ENCODE measurements around the gene CRYBA4.

Gene CRYBA4

GRCh38 chr22:26658161-26658560, 36.4 kb downstream of the CRYBA4 start:
- DNase-seq (ENCODE audit: insufficient read length, low spot score) = no peak

GRCh38 chr22:26658671-26659478, 37.1 kb downstream of the CRYBA4 start:
- no peak for FAIRE-seq

More at GRCh38 chr22:26658161-26658560, 36.4 kb downstream of the CRYBA4 start:
- FAIRE-seq = no peak

DNA sequence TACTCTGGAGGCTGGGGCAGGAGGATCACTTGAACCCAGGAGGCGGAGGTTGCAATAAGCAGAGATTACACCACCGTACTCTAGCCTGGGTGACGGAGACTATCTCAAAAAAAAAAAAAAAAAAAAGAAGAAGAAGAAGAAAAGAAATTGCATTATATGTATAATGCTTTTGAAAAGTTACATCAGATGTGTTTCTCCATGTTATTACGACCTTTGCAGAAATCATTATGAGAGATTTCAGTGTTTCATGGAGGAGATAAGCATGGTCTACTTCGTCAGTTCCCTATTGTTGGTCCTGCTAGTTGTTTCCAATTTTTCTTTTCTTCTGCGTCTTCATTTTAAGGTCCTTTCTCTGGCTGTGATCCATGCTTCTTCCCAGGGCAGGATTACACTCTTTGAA, 38.6 kb downstream of the CRYBA4 start:
- DNase-seq (ENCODE audit: insufficient read length, low spot score) (no peak), FAIRE-seq (no peak)

More at GRCh38 chr22:26658671-26659478, 37.1 kb downstream of the CRYBA4 start:
- DNase-seq (ENCODE audit: insufficient read length, low spot score) = peak; percentile 84

DNA sequence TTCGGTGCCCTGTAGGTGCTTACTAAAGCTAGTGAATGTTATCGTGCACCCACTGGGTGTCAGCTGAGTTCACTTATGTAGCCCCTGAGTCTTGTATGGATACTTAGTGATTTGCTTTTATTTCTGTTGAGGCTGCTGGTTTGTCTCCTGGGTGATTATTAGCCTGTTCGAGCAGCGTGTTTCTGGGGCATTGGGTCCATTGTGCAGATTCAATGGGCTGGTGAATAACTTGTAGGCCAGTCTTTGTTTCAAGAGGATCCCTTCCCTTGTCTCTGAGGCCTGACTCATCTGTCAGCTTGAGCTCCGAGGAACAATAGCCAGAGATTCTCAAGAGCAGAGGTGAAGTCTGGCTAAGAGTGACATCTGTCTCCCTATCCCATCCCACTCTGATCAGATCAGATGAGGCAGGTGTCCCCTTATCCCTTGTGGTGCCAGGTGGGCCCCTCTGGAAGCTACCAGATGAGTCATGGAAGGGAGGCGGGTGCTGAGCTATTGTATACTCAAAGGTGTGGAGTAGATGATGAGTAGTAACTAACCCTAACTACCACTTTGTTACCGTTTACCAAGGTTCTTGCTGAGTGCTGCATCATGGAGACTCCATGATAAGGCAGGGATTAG, 39.3 kb downstream of the CRYBA4 start:
- no peak for FAIRE-seq
- no peak for DNase-seq (ENCODE audit: insufficient read length, low spot score)

- DNase-seq (ENCODE audit: insufficient read length, low spot score) = no peak
- no peak for FAIRE-seq
These were observed 40.4 kb downstream of the CRYBA4 start for GRCh38 chr22:26662160-26662559.

- no peak for DNase-seq (ENCODE audit: insufficient read length, low spot score)
- no peak for FAIRE-seq
These were observed 41.7 kb downstream of the CRYBA4 start for GRCh38 chr22:26663374-26663923.

GRCh38 chr22:26665813-26666231, 44.1 kb downstream of the CRYBA4 start:
- DNase-seq (ENCODE audit: insufficient read length, low spot score) (no peak), FAIRE-seq (no peak)

GRCh38 chr22:26667140-26667539, 45.4 kb downstream of the CRYBA4 start:
- FAIRE-seq (no peak), DNase-seq (ENCODE audit: insufficient read length, low spot score) (no peak)

GRCh38 chr22:26669060-26669481, 47.3 kb downstream of the CRYBA4 start:
- no peak for FAIRE-seq
- no peak for DNase-seq (ENCODE audit: insufficient read length, low spot score)

- DNase-seq (ENCODE audit: insufficient read length, low spot score) = no peak
- no peak for FAIRE-seq
These were observed 48.7 kb downstream of the CRYBA4 start for GRCh38 chr22:26670459-26670858.

- no peak for DNase-seq (ENCODE audit: insufficient read length, low spot score)
- FAIRE-seq = no peak
These were observed 49.7 kb downstream of the CRYBA4 start for GRCh38 chr22:26671317-26672059.

GRCh38 chr22:26672060-26672471, 50.3 kb downstream of the CRYBA4 start:
- FAIRE-seq (no peak), DNase-seq (ENCODE audit: insufficient read length, low spot score) (no peak)

DNA sequence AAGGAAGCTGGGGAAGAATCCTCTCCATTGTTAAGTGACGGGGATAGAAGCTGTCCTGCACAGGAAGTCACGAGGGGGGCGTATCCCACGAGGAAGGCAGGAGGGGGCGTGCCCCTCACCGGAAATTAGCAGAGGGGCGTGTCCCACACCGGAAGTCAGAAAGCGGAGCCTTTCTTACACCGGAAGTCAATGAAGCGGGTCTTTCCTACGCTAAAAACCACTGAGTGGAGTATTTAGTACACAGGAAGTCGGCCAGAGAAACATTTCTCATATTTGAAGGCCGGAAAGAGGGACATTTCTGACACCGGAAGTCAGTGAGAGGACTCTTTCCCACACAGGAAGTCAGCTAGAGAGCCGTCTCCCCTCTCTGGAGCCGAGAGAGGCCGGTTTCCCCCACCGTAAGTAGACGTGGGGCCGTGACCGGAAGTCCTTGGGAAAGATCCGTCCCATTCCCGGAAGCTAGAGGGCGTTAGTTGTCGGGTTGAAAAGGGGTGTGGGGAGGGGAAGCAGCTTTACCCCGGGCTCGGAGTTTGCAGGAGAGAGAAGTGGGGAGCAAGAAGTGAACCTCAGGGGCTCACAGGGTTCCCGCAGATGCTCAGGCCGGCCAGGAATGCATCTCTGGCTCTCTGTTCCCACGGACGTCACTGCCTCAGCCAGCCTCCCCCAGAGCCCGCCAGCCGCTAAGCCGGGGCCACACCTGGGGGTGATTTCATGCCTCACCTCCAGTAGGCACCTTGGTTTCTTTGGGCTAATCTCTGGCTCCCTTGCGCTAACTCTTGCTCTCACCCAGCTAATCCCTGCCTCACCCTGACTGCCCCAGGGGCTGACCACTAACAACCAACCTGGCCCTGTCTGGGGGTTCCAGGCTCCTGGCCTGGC, 51.1 kb downstream of the CRYBA4 start:
- FAIRE-seq (peak; percentile 66), DNase-seq (ENCODE audit: insufficient read length, low spot score) (peak; percentile 79)

GRCh38 chr22:26673486-26673885, 51.7 kb downstream of the CRYBA4 start:
- DNase-seq (ENCODE audit: insufficient read length, low spot score) (no peak), FAIRE-seq (no peak)

- FAIRE-seq (no peak), DNase-seq (ENCODE audit: insufficient read length, low spot score) (no peak)
These were observed 52.7 kb downstream of the CRYBA4 start for GRCh38 chr22:26674211-26675190.

DNA sequence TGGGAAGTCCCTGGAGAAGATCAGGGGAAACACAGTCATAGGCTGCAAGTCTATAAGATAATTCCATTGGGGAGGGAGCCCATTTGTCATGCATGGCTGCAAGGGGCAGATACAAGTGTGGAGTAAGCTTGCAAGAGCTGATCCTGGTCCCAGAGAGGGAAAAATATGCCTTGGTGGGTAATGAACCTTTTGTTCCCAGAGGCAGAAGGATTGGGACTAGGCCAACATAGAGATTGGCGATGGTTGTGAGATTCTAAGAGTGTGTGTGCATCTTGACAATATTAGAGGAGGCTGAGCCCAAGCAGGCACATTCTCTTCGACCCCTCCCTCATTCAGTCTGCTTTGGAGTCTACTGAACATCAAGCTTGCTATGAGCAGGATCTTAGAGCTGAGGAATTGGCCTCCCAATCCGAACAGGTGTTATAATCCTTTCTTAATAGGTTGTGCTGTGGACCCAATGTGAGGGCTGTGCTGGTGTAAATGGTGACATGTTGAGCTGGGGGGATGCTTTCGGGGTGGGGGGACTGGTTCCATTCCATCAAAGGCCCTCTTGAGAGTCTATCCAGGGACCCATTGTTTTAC, 54.0 kb downstream of the CRYBA4 start:
- FAIRE-seq (no peak), DNase-seq (ENCODE audit: insufficient read length, low spot score) (no peak)

DNA sequence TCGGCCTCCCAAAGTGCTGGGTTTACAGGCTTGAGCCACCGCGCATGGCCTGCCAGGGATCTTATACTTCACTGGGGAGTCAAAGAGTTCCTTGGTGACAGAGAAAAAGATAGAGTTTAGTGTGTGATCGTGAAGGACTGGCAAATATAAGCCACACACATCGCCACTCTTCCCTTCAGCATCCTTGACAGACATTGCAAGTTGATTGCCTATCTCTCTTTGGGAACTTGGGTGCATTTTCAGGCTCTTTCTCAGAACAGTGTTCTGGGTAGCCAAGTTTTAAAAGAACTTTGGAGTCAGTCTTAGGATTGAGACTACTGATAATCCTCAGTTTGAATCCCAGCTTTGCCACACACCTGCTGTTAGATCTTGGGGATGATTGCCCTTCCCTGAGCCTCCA, 55.5 kb downstream of the CRYBA4 start:
- FAIRE-seq (no peak), DNase-seq (ENCODE audit: insufficient read length, low spot score) (no peak)

DNA sequence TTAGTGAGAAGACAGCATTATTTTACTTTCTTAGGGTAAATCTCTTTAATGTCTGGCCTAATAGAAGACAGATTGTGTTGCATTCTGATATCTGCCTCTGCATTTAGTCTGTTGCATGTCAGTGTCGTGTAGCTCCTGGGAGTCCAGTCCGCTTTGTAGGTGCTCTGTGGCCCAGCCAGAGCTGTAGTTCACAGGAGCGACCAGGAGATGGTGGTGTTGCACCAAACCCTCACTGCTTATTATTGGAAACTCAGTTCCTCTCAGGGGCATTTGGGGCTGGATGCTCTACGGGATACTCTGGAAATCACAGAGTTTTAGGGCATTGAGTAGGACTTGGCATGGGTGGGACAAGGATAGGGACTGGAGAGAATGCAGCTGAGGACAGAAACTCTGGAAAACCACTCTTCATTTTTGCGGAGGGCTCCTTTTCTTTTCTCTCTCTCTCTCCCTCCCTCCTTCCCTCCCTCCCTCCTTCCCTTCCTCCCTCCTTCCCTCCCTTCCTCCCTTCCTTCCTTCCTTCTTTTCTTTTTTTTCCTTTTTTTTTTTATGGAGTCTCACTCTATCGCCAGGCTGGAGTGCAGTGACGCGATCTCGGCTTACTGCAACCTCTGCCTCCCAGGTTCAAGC, 57.4 kb downstream of the CRYBA4 start:
- FAIRE-seq (no peak), DNase-seq (ENCODE audit: insufficient read length, low spot score) (peak; percentile 59)

All from HTR-8/SVneo (cell line).